ENCODE results near the gene ERMAP.

Gene ERMAP

GRCh38 chr1:42816585-42817439, at the start of gene ERMAP, which contains the start of gene SVBP:
Gene ERMAP (plus strand): TSS chr1:42817122. CDS start chr1:42830449, 13,327 bp downstream.
Gene SVBP (minus strand): TSS chr1:42817397. CDS start chr1:42816544, 853 bp downstream.
- DNase-seq (ENCODE audit: low spot score): peak; percentile 98

GRCh38 chr1:42767510-42768000, 49.4 kb upstream of the ERMAP start:
- no peak for DNase-seq (ENCODE audit: low spot score)

GRCh38 chr1:42768172-42768571, 48.8 kb upstream of the ERMAP start:
- DNase-seq (ENCODE audit: low spot score): no peak

GRCh38 chr1:42769811-42770210, 47.1 kb upstream of the ERMAP start:
- DNase-seq (ENCODE audit: low spot score): no peak

- DNase-seq (ENCODE audit: low spot score): no peak
Measured at GRCh38 chr1:42773420-42773819, 43.5 kb upstream of the ERMAP start.

- DNase-seq (ENCODE audit: low spot score): no peak
Measured at GRCh38 chr1:42774928-42775526, 41.9 kb upstream of the ERMAP start.

GRCh38 chr1:42776502-42776901, 40.4 kb upstream of the ERMAP start:
- DNase-seq (ENCODE audit: low spot score): no peak

- DNase-seq (ENCODE audit: low spot score): no peak
Measured at GRCh38 chr1:42777852-42778251, 39.1 kb upstream of the ERMAP start.

- DNase-seq (ENCODE audit: low spot score): no peak
Measured at GRCh38 chr1:42779725-42780124, 37.2 kb upstream of the ERMAP start.

GRCh38 chr1:42780176-42780575, 36.7 kb upstream of the ERMAP start:
- no peak for DNase-seq (ENCODE audit: low spot score)

- DNase-seq (ENCODE audit: low spot score): no peak
Measured at GRCh38 chr1:42783092-42783491, 33.8 kb upstream of the ERMAP start.

GRCh38 chr1:42784547-42784945, 32.4 kb upstream of the ERMAP start:
- no peak for DNase-seq (ENCODE audit: low spot score)

GRCh38 chr1:42784946-42785693, 31.8 kb upstream of the ERMAP start, which contains the start of gene TMEM269:
Gene TMEM269 (plus strand): TSS chr1:42784991. CDS start chr1:42789894, 4,903 bp downstream.
- no peak for DNase-seq (ENCODE audit: low spot score)

GRCh38 chr1:42786097-42786496, 30.8 kb upstream of the ERMAP start:
- no peak for DNase-seq (ENCODE audit: low spot score)

GRCh38 chr1:42788021-42788420, 28.9 kb upstream of the ERMAP start:
- DNase-seq (ENCODE audit: low spot score): no peak

- DNase-seq (ENCODE audit: low spot score): no peak
Measured at GRCh38 chr1:42793824-42794223, 23.1 kb upstream of the ERMAP start.

- no peak for DNase-seq (ENCODE audit: low spot score)
Measured at GRCh38 chr1:42797414-42797813, 19.5 kb upstream of the ERMAP start.

GRCh38 chr1:42797979-42798378, 18.9 kb upstream of the ERMAP start:
- no peak for DNase-seq (ENCODE audit: low spot score)

- no peak for DNase-seq (ENCODE audit: low spot score)
Measured at GRCh38 chr1:42801832-42802473, 15.0 kb upstream of the ERMAP start.

- no peak for DNase-seq (ENCODE audit: low spot score)
Measured at GRCh38 chr1:42806171-42806570, 10.8 kb upstream of the ERMAP start.

GRCh38 chr1:42806593-42806992, 10.3 kb upstream of the ERMAP start:
- DNase-seq (ENCODE audit: low spot score): no peak
